Testis (tissue), 2 donors: ENCODE data around the gene GDI1.

Experiments
- POLR2A ChIP-seq: fragments of 450-650 bp; IDR thresholded peaks from one replicate; pipeline ENCODE4 v1.6.1; 2017; ENCODE audit warnings: antibody characterized with exemption, mild to moderate bottlenecking, moderate library complexity
- TF ChIP-seq, protein P1 (sequence below), 3 experiments: fragments of 450-650 bp in 2 of 3; fragments of 200-600 bp in 1 of 3; sonication (generic) in 1 of 3; IDR thresholded peaks; one replicate each; pipeline ENCODE4 v1.5.1; 2016 to 2019; ENCODE audit warnings: antibody characterized with exemption in 3 of 3, mild to moderate bottlenecking in 2 of 3, moderate library complexity in 1 of 3

DNA sequence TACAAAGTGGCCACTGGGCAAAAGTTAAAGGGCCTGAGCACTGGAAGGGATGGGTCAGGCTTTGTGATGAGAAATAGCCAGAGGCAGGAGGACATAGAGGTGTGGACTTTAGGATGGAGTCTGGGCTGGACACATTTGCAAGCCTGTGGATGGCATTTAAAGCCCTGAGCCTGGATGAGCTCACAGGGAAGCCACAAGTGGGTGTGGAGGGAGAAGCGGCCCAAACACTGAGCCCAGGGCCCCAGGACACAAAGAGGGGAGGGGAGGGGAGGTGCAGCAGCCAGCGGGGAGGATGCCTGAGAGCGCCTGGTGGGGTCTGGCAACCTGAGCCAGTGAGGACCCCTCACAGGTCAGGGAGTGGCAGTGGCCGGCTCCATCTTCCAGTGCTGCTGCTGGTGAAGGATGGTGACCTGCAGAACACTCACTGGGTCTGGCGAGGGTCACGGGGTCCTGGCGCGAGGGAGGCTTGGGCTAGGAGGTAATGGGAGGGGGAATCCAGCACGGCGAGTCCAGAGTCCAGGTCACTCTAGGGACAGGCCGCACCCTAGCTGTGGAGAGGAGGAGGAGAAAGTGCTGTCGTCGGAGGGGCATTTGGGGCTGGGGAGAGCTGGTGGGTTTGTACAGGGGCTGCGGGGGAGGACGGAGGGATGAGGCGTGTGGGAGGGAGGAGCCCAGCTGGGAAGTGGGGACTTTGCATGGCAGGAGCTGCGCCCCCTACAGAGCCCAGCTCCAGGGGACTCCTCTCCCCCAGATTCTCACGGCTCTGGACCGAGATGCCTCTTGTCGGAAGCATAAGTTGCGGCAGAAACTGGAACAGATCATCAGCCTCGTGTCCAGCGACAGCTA is 35.1 kb downstream of the GDI1 start:
- TF ChIP-seq, protein P1, sequence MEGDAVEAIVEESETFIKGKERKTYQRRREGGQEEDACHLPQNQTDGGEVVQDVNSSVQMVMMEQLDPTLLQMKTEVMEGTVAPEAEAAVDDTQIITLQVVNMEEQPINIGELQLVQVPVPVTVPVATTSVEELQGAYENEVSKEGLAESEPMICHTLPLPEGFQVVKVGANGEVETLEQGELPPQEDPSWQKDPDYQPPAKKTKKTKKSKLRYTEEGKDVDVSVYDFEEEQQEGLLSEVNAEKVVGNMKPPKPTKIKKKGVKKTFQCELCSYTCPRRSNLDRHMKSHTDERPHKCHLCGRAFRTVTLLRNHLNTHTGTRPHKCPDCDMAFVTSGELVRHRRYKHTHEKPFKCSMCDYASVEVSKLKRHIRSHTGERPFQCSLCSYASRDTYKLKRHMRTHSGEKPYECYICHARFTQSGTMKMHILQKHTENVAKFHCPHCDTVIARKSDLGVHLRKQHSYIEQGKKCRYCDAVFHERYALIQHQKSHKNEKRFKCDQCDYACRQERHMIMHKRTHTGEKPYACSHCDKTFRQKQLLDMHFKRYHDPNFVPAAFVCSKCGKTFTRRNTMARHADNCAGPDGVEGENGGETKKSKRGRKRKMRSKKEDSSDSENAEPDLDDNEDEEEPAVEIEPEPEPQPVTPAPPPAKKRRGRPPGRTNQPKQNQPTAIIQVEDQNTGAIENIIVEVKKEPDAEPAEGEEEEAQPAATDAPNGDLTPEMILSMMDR (IDR thresholded peaks at IDR 0.05), result no peak
- no peak for TF ChIP-seq POLR2A
